SIG-M5 treated with dmso at 0.1 percent for 504 hours (cell line): Measurements from ENCODE around the gene FHIT.

Source experiments
- DNase-seq: peaks from one replicate; lab custom pipeline; 2025; ENCODE audit not compliant: unreplicated experiment; lab: John Stamatoyannopoulos, UW

The FHIT gene

DNA sequence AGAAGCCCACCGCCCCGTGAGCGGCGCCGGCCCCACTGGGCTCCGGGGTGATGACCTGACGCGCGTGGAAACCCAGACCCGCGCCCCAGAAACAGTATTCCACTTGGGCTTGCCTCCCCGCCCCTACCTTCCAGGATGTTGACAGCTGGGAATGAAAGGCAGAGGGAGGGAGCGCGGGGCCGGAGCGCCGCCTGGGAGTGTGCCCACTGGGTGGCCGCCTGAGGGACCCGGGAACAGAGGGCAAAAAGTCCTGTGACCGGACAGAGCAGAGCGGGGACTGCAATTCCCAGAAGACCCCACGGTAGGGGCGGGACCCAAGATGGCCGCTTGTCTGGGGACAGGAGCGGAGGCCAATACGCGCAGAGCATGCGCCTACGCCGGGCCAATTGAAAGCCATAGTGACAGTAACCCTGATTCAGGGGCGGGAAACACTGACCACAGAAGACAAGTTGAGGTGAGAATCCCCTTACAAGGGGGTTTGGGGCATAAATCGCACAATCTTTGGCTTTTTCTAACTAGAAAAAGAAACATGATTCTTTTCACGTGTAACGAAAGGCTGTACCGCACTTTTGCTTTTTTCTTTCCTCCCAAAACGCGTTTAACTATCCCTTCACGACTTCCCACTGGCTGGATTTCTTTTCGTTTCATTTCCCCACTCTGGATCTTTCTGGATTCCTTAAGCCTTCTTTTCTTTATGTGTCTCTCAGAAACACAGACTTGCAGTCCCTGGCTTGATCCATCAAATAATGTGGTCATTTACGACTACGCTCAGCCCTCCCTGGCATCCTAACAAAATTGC, at the start of gene FHIT:
FHIT (minus strand) TSS at position 279 of the 799 bp plus-strand sequence.
- peak; percentile 93 for DNase-seq

DNA sequence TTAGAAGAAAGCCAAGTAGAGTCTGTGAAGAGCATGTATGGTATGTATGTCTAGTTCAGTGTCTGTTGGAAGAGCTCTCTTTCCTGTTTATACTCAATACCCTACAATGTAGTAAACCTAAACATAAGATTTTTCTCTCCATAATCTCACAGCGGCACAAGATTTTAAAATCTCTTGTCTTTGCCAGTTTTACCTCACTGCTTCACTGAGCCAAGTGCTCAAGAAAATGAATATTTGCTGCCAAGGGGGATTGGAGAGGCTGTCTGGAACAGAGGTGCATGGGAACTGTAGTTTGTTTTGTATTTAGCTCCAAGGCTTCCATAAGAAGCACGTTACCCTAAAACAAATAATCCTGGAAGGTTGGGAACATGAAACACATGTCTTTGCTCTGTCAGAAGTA, 49.5 kb upstream of the FHIT start:
- DNase-seq = no peak

DNA sequence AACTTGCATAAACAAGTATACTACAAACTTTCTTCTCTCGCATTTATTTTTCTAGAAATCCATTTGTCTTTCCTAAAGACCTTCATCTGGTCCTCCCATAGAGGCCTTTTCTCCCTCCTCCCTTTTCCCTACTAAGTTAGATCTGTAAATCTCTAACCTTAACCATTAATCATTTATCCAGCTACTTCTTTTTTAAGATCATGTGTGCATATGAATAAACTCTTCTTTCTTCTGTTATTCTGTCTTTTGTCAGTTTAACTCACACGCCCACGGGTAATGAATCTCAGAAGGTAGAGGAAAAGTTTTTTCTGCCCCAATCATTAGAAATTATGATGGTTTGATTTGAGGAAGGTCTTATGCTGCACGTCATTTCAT, 48.7 kb upstream of the FHIT start:
- no peak for DNase-seq

DNA sequence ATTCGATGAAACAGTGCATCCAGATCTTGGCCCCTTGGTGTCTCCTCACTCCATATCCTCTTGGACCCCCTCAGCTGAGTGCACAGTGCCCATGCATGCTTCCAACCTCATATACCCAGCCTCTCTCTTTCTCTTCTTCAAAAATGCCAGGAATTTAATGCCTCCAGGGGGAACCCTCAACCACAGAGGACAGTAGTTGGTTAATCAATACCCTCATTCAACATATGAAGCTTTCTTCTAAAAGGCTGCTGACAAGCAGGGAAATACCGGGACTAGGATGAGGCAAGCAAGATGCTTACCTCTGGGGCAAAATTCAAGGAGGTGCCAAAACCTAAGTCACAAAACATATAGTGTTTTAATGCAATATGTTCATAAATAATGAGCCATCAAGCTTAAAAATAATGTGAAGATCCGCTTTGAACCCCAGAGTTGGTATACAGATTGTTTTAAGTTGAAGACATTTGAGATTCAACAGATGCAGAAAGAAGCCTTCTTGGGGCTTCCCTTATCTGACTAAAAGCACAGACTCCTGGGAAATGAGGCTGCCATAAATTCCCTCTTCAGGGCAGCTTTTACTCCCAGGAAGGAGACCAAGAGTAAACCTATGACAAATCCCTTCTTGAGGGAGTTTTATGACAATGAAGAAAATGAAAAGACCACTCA, 48.2 kb upstream of the FHIT start:
- no peak for DNase-seq

DNA sequence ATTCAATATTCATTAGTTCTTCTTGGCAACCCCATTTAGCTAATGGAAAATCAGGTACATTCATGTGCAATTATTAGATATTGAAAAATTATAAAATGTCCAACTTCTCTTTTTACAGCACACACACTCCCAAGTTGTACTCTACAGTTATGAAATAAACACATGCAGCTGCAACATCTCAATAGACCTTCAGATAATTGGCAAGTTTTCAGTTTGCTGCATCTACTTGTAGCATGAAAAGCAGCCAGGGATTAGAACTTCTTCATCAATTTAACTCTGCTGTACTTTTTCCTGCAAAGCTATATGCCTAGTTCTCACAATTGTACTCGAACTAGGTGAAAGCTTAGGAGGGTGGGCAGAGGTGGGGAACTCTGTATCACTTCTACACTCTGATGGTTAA, 46.6 kb upstream of the FHIT start:
- DNase-seq = no peak

DNA sequence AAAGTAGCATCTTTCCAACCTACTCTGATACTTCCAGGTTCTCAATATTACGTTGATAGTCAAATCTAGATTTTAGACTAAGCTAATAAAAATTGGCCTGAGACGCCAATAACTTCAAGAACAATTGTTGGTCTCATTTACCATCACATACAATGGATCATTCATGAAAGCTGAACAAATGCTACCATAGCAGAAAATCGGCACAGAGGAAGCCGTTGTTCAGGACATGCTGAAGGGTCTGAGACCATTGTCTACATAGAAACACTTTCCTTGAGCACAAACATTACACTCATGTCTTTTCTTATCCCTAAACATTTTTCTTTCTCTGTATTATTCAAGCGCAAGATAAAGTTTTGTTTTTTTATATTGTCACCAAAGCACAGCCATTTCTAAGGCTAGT, 37.2 kb upstream of the FHIT start:
- DNase-seq = no peak

DNA sequence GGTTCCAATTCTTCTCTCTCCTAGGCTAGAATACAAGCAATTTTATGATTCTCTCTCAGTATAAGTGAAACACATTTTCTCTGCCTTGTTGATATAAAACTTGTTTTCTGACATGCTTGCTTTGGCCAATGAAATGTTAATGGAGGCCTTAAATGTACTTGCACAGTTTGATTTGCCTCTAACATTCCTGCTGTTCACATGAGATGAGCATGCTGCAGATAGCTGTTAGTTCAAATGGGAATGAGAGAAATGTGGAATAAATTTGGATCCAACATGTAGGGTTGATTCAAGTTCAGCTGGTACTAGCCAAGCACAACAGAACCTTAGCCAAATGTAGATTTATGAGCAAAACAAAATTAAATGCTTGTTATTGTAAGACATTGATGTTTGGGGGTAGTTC, 32.6 kb upstream of the FHIT start:
- DNase-seq = no peak

DNA sequence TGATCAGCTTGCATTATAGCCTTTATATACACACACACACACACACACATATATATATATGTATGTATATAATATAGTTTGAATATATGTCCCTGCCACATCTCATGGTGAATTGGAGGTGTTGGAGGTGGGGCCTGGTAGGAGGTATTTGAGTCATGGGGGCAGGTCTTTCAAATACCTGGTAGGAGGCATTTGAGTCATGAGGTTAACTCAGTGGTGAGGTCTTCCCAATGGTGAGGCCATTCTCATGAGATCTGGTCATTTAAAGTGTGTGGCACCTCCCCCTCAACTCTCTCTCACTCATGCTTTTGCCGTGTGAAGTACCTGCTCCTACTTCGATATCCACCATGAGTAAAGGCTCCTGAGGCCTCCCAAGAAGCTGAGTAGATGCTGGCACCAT, 27.5 kb upstream of the FHIT start:
- DNase-seq = no peak

DNA sequence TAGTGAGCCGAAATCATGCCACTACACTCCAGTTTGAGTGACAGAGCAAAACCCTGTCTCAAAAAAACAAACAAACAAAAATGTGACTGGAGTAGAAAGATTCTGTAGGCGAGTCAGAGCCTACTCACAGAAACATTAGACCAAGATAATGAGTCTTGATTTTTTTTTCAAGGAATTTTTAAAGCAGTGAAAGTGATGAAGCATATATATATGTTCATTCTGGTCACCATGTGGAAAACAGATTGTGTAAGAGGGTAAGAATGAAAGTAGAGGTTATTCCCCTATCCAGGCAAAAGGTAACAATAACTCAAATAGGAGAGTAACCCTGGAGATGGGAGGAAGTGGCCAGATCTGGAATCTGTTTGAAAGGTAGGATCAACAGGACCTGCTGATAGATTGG, 26.2 kb upstream of the FHIT start:
- DNase-seq = no peak

DNA sequence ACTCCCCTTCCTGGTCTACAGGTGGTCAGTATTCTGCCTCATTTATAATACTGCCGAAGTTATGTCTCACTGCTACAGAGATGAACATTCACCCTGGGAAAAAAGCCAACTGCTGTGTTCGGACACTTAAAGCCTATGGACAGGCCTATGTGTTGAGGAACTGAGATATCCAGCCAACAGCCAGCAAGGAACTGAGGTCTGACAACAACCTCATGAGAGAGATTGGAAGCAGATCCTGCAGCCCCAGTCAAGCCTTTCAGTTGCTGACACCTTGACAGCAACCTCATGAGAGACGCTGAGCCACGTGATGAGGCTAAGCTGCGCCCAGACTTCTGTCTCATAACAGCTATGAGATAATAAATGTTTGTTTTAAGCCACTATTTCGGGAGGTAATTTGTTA, 18.2 kb upstream of the FHIT start:
- no peak for DNase-seq

DNA sequence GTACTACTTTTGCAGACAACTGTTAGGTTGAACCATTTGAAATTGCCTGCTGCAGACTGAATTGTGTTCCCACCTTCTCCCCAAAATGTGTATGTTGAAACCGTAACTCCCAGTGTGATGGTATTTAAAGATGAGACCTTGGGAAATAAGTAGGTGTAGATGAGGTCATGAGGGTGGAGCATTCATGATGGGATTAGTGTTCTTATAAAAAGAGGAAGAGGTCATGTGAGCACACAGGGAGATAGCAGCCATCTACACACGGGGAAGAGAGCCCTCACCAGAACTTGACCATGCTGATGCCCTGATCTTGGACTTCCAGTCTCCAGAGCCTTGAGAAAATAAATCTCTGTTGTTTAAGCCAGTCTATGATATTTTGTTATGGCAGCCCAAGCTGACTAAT, 17.4 kb upstream of the FHIT start:
- peak; percentile 10 for DNase-seq

DNA sequence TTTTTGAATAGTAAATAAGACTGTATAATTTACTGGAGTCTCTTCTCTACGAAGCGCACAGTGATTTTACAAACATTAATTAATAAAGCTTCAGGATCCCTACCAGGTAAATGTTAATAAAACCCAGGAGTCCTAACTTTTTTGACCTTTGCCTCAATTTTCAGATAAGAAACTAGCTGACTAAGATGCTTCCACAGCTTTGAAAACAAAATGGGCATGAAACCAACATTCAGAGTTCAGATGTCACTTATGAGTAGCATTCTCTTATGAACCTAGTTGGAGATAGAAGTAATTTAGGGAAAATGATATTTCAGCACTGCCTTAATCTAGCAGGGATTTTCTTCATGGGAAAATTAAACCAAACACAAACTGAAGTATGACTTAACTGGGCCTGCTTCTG, 13.0 kb upstream of the FHIT start:
- DNase-seq = no peak

DNA sequence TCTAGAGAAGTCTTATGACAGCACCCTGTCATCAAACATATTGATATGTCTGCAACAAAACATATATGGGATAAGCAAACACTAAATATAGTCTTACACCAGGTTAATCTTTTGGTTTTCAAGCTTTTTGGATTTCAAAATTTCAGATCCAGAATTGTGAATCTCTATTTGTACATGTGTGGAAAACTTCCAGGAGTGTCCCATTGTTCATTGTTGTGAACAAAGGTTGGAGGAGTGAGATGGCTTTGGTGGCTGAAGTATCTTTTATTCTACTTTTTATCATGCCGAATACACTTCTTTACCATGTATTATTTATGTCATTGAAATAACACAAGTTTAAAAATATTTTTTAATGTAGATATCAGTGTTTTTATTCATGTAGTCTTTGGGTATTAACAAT, 5.9 kb upstream of the FHIT start:
- DNase-seq = no peak

DNA sequence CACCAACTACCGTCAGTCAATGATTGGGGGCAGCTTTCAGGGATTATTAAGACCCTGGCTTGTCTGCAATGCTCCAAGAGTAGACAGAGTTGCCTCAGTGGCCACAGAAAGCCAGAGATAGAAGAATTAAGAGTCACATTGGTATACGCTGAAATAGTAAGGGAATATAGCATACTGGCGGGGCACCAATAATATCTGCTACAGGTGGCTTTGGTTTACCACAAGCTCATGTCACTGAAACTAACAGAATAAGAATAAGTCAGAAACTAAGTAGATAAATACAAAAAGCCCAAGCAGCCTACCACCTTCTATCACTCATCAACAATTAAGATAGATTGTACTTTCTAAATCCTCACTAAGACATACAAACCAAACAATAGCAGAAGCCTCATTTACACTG, 2.5 kb upstream of the FHIT start:
- DNase-seq = no peak

DNA sequence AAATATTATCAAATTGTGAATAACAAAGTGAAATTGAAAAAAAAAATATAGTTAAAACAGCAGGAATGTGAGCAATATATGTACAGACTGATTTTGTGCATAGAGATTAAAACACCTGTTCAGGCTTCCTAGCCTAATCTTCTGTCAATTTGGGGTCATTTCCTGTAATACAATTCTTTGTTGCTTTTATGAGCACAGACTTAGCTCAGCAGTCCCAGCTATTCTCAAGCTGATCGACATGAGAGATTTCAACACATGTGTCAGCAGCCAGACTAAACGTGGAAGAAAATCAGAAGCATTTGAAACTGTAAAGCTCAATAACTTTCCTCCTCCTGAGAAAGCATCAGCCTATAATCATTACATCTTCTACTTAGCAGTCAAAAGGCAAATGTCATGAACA, 1.6 kb upstream of the FHIT start:
- no peak for DNase-seq

DNA sequence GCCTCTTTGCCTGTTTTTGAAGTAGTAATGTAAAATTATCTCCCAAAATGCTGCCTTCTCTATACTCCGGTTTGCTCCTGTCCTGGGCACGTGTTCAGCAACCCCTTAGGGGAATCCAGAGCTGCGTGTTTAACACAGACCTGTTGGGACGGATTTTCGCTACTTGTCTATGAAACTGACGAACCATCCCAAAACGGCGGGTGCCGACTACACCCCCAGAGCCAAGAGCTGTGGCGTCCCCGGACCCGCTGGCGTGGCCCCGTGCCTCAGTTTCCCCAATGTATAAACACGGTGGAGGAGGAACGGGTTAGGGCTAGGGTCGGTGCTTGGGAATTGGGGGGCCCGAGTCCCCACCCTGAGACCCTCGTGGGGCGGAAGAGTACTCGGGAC, 473 bp downstream of the FHIT start:
- peak; percentile 63 for DNase-seq

DNA sequence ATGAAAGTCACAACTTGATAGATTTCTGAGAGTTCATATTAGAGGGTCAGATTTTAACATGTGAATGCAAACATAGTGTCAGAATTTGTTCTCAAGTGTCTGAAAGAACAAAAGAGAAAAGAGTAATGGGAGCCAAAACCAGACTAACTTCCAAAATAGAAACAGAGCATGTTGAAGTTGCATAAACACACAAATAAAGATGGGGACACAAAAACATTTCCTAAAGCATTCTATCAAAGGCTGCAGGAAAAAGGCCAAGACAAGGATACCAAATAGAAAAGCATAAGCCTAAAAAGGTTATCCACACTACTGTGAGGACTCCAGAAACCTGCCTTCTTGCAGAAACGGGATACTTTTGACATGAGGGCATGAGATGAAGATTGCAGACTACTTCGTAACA, 2.8 kb downstream of the FHIT start:
- DNase-seq = no peak

DNA sequence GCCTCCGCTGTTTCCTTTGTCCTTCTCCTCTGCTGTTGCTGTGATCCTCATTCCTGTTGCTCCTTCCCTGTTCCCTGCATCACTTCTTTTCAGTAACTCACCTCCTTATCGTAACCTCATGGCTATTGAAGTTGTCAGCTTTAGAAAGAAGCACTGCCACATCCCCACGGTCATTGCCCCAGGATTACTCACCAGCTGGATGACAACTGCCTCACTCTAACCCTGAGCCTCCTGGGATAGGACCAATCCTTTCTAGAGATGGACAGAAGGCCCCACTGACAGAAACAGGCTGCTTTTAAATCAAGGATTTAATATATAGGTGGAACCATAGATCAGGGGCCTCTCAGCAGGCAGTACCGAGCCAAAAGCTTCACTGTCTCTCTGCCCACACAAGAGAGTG, 4.1 kb downstream of the FHIT start:
- no peak for DNase-seq

DNA sequence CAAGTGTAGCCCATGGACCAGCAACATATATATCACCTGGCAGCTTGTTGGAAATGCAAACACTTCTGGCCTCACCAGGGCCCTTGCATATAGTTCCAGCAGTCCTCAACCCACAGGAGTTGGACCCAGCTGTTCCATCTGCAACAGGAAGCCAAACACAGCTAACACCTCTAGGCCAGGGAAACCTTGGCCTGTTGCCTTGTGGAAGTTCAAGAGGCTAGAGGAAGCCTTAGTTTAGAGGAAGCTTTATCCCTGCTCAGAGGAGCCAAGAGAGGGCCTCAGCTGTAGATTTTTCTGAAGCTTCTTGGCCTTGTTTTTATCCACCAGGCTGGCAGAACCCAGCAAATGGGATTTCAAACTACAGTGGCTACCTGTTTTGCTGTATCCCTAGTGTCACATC, 11.4 kb downstream of the FHIT start:
- no peak for DNase-seq

DNA sequence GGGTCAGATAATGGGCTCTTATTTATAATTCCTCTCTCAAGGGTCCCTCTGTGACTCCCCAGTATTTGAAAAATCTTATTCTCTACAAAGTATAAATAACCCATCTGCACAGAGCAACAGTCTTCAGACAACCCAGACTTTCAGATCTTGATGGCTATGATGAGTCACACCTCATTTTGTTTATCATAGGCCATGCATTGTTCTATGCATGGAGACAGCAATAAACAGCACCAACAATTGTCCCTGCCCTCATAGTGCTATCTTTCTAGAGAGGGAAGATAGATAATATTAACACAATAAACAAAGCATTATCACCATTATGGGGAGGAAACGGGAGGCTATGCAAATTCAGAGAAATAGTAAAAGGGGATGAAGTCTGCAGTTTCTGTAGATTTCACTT, 13.4 kb downstream of the FHIT start:
- DNase-seq = no peak

DNA sequence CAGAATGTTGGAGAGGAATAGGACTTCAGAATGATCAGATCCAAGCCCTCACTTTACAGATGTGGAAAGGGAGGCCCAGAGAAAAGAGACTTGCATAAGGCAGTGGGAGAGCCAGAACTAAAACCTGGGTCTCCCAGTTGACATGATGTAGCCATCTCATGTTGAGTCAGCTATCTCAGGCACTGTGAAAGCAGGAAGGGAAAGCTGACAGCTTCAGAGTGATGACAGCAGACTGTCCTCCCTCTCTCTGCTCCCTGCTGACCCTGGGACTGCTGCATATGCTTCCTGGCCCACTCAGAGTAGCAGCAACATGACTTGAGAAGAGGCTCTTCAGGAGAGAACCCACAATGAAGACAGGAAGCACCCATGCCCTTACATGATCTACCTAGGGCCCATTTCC, 14.7 kb downstream of the FHIT start:
- DNase-seq = no peak

DNA sequence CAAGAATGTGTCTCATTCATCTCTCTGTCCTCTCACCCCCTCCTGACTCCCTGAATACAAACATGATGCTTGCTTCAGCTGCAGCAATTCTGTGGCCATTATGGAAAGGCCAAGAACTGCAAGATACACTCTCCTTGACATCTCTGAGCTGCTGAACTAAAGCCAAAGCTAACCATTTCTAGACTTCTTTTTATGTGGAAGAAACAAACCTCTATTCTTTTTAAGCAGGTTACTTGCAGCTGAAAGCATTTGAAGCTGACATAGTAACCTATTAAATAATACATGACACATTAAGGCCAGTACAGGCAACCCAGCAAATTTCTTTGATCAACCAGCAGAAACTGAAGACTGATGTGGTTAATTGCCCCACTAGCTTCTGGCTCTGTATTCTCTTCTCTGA, 17.5 kb downstream of the FHIT start:
- no peak for DNase-seq

DNA sequence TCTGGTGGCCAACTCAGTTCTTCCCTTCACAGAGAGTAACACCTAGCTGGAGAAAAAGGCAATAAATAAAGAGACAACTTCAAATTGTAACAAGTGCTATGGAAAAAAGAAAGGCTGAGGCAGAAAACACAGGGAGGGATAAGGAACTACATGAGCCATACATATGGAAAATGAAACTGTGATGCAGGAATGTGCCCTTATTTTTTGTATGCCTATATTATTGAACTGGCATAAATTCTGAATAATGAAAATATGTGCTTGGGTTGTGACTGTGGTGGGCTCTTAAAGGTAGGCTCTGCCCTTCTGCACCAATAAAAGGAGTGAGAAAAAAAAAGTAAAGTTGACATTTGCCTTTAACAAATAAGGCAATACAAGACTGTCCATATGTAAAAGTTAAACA, 19.6 kb downstream of the FHIT start:
- DNase-seq = no peak
